Right lobe of liver (tissue), 4 donors: Measurements from ENCODE around the gene EFHC2.

Source experiments
- CTCF ChIP-seq, 4 donors: fragments of 200-600 bp in 3 of 4; fragments of 450-650 bp in 1 of 4; IDR thresholded peaks; one replicate each; pipeline versions ENCODE4 v1.5.1 to v1.8.0; 2016 to 2022; ENCODE audit warnings: antibody characterized with exemption in 4 of 4, mild to moderate bottlenecking in 2 of 4
- POLR2A ChIP-seq: fragments of 450-650 bp; IDR thresholded peaks from one replicate; pipeline ENCODE4 v1.6.1; 2017; ENCODE audit warnings: antibody characterized with exemption, mild to moderate bottlenecking
- donor health status: DM: no; HTN: no; CAD: no.
- donor health status: DM: no; HTN: no; CAD: no.
- donor health status: DM: no; HTN: yes; CAD: no.

- no peak for TF ChIP-seq POLR2A
- no peak for TF ChIP-seq CTCF (IDR thresholded peaks at IDR 0.05)
Observed at GRCh38 chrX:44261286-44261685, 82.2 kb downstream of the EFHC2 start.
